HepG2 (cell line): Measurements from ENCODE around the gene CTNNA3.

ENCODE experiments used
- CEBPG ChIP-seq: IDR thresholded peaks from 2 replicates; pipeline ENCODE4 v1.6.1; 2016
- TEAD3 ChIP-seq: optimal IDR thresholded peaks from 2 replicates; pipeline ENCODE3; 2016; ENCODE audit warnings: borderline replicate concordance
- ZNF451 ChIP-seq: sonication (generic); formaldehyde crosslinking; IDR thresholded peaks from 2 replicates; pipeline ENCODE4 v1.5.0; 2020; ENCODE audit warnings: mild to moderate bottlenecking, missing genetic modification reagents

DNA sequence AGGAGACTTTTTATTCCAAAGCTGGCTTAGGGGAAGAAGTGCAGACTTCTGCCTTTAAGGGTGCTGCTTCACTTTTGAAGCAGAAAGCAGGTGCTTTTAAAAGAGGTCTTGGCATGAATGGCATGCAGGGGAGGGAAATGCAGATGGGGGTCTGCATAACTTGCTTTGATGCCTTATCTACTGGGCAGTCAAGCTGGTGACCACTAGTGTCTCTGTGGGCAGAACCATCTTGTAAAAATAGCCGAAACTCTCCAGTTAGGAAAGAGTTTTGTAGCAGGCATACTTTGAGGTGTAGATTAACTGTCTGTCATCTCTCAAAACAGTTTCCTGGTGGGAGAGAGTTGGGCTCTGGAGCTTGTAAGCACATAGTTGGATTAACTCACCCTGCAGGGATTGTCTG is 9.9 kb upstream of the CTNNA3 start:
- TF ChIP-seq ZNF451 (CRISPR knock-in tag) (no peak), TEAD3 (CRISPR knock-in tag) (no peak), CEBPG (CRISPR knock-in tag) (no peak)
